IMR-90 (cell line): Measurements from ENCODE around the gene ATPAF2. TPM values are rescaled to one million over a fixed set of nuclear protein-coding genes. Genes with fewer than 3 reads are reported as not detected.

Experiments used
- ATAC-seq: fragments of 200-7000 bp; cut with Tn5 transposase; 2 replicates; pipeline ENCODE4 v1.9.1; 2020; ENCODE audit warnings: low read depth, mild to moderate bottlenecking, moderate library complexity
- BruUV-seq: library from RNA; stranded (reverse); fragments of 400-500 nt; replicated peaks from 2 replicates; lab custom pipeline; 2021; lab: Mats Ljungman, UMichigan
- CTCF ChIA-PET: fragments of 300-600 bp; formaldehyde crosslinking; extraction: SDS; loops from one replicate; lab custom pipeline; 2021; ENCODE audit warnings: antibody characterized with exemption; lab: Yijun Ruan, JAX
- POLR2A ChIA-PET: fragments of 300-600 bp; sonication (Branson Sonifier 250); formaldehyde crosslinking; loops from one replicate; lab custom pipeline; 2022; ENCODE audit warnings: antibody characterized with exemption; ENCODE audit not compliant: unreplicated experiment; lab: Charles Lee
- DNase-seq: peaks from one replicate; pipeline ENCODE4 v3.0.0; 2013
- H2AFZ ChIP-seq: replicated peaks from 2 replicates; pipeline ENCODE3; 2013; ENCODE audit warnings: low read length, mild to moderate bottlenecking; ENCODE audit not compliant: poor library complexity
- H2AK5ac ChIP-seq: 2 replicates; pipeline ENCODE4 v1.6.1; 2013; ENCODE audit warnings: low read depth, low read length, inconsistent platforms
- H2AK9ac ChIP-seq: replicated peaks from 2 replicates; pipeline ENCODE3; 2013; ENCODE audit warnings: mild to moderate bottlenecking, low read depth, low read length, moderate library complexity; ENCODE audit not compliant: poor library complexity
- H2BK120ac ChIP-seq: 2 replicates; pipeline ENCODE4 v1.6.1; 2013; ENCODE audit warnings: low read depth, low read length, inconsistent platforms
- H2BK15ac ChIP-seq: 3 replicates; pipeline ENCODE4 v1.6.1; 2013; ENCODE audit warnings: low read depth, low read length, inconsistent platforms
- H2BK20ac ChIP-seq: 2 replicates; pipeline ENCODE4 v1.6.1; 2013; ENCODE audit warnings: low read depth, mild to moderate bottlenecking, inconsistent platforms, low read length, moderate library complexity
- H2BK5ac ChIP-seq: 2 replicates; pipeline ENCODE4 v1.6.1; 2013; ENCODE audit warnings: mild to moderate bottlenecking, low read depth, low read length, inconsistent platforms; ENCODE audit not compliant: poor library complexity, severe bottlenecking
- H3K14ac ChIP-seq: replicated peaks from 2 replicates; pipeline ENCODE4 v1.6.1; 2013; ENCODE audit warnings: low read depth, low read length, inconsistent platforms
- H3K18ac ChIP-seq: 2 replicates; pipeline ENCODE4 v1.6.1; 2013; ENCODE audit warnings: low read depth, low read length, control low read depth
- H3K23ac ChIP-seq: 2 replicates; pipeline ENCODE4 v1.6.1; 2013; ENCODE audit warnings: low read depth, low read length, inconsistent platforms
- H3K27ac ChIP-seq: 2 replicates; pipeline ENCODE4 v1.5.1; 2013; ENCODE audit warnings: mild to moderate bottlenecking, control low read depth, low read length; ENCODE audit not compliant: insufficient read depth
- H3K27me3 ChIP-seq: 2 replicates; pipeline ENCODE4 v1.6.1; 2013; ENCODE audit warnings: low read length; ENCODE audit not compliant: control insufficient read depth, insufficient read depth
- H3K36me3 ChIP-seq: 2 replicates; pipeline ENCODE4 v1.6.1; 2013; ENCODE audit warnings: low read length, mixed read lengths; ENCODE audit not compliant: control insufficient read depth, insufficient read depth
- H3K4ac ChIP-seq: 2 replicates; pipeline ENCODE4 v1.6.1; 2013; ENCODE audit warnings: low read depth, low read length, inconsistent platforms
- H3K4me1 ChIP-seq: 2 replicates; pipeline ENCODE4 v1.6.1; 2013; ENCODE audit warnings: low read length, mixed read lengths; ENCODE audit not compliant: control insufficient read depth, insufficient read depth
- H3K4me2 ChIP-seq: 2 replicates; pipeline ENCODE4 v1.6.1; 2013; ENCODE audit warnings: low read depth, mild to moderate bottlenecking, control low read depth, low read length, moderate library complexity
- H3K4me3 ChIP-seq: 2 replicates; pipeline ENCODE4 v1.5.1; 2013; ENCODE audit warnings: low read depth, mild to moderate bottlenecking, control low read depth, low read length, moderate library complexity; ENCODE audit not compliant: insufficient read depth
- H3K56ac ChIP-seq: 2 replicates; pipeline ENCODE4 v1.6.1; 2013; ENCODE audit warnings: low read length, inconsistent platforms; ENCODE audit not compliant: insufficient read depth; ENCODE audit errors: extremely low read depth
- H3K79me1 ChIP-seq, 2 experiments: 2 replicates each; pipeline ENCODE4 v1.6.1; 2013; ENCODE audit warnings: low read length in 2 of 2, inconsistent platforms in 1 of 2, low read depth in 1 of 2
- H3K9ac ChIP-seq: 2 replicates; pipeline ENCODE4 v1.6.1; 2013; ENCODE audit warnings: low read depth, low read length, control low read depth
- H3K9me1 ChIP-seq: 2 replicates; pipeline ENCODE4 v1.6.1; 2013; ENCODE audit warnings: low read length, inconsistent platforms; ENCODE audit not compliant: insufficient read depth
- H3K9me3 ChIP-seq: 2 replicates; pipeline ENCODE4 v1.6.1; 2013; ENCODE audit warnings: low read length; ENCODE audit not compliant: control insufficient read depth, insufficient read depth
- H4K20me1 ChIP-seq: 2 replicates; pipeline ENCODE4 v1.6.1; 2013; ENCODE audit warnings: low read length, inconsistent platforms; ENCODE audit not compliant: insufficient read depth
- H4K5ac ChIP-seq: 2 replicates; pipeline ENCODE4 v1.6.1; 2013; ENCODE audit warnings: mild to moderate bottlenecking, low read depth, low read length, control low read depth
- H4K8ac ChIP-seq, 2 experiments: 2 replicates each; pipeline ENCODE4 v1.6.1; 2013; ENCODE audit warnings: low read depth in 2 of 2, low read length in 2 of 2, control low read depth in 1 of 2, inconsistent platforms in 1 of 2
- H4K91ac ChIP-seq: 2 replicates; pipeline ENCODE4 v1.6.1; 2013; ENCODE audit warnings: low read depth, low read length, inconsistent platforms; ENCODE audit not compliant: insufficient read depth
- BHLHE40 ChIP-seq: fragments of 150-350 bp; IDR thresholded peaks from 2 replicates; pipeline ENCODE4 v1.6.1; 2016; ENCODE audit warnings: mild to moderate bottlenecking, low read depth, low read length
- CHD1 ChIP-seq: IDR thresholded peaks from 2 replicates; pipeline ENCODE4 v1.6.1; 2012; ENCODE audit warnings: low read depth, low read length, improper control_type of control experiment
- CTCF ChIP-seq: conservative IDR thresholded peaks from 2 replicates; pipeline ENCODE4 v1.5.1; 2012; ENCODE audit warnings: mild to moderate bottlenecking, low read depth, low read length, improper control_type of control experiment
- FOS ChIP-seq: fragments of 150-350 bp; IDR thresholded peaks from 2 replicates; pipeline ENCODE4 v1.6.1; 2016; ENCODE audit warnings: low read depth, low read length
- MAZ ChIP-seq: IDR thresholded peaks from 2 replicates; pipeline ENCODE4 v1.6.1; 2012; ENCODE audit warnings: low read depth, mild to moderate bottlenecking, low read length, improper control_type of control experiment, moderate library complexity, borderline replicate concordance
- NFE2L2 ChIP-seq: fragments of 150-350 bp; IDR thresholded peaks from 2 replicates; pipeline ENCODE4 v1.6.1; 2016; ENCODE audit warnings: low read depth, mild to moderate bottlenecking, low read length
- POLR2A ChIP-seq: IDR thresholded peaks from 2 replicates; pipeline ENCODE4 v1.6.1; 2012; ENCODE audit warnings: mild to moderate bottlenecking, low read depth, low read length
- RAD21 ChIP-seq: IDR thresholded peaks from 2 replicates; pipeline ENCODE4 v1.6.1; 2012; ENCODE audit warnings: low read length, improper control_type of control experiment
- RCOR1 ChIP-seq: IDR thresholded peaks from 2 replicates; pipeline ENCODE4 v1.6.1; 2012; ENCODE audit warnings: mild to moderate bottlenecking, low read length, improper control_type of control experiment; ENCODE audit not compliant: insufficient replicate concordance
- RFX5 ChIP-seq: IDR thresholded peaks from 2 replicates; pipeline ENCODE4 v1.8.0; 2012; ENCODE audit warnings: low read depth, mild to moderate bottlenecking, low read length, moderate library complexity
- SMC3 ChIP-seq: fragments of 150-350 bp; IDR thresholded peaks from 2 replicates; pipeline ENCODE4 v1.6.1; 2016; ENCODE audit warnings: low read depth, mild to moderate bottlenecking, antibody characterized with exemption, low read length, moderate library complexity
- WGBS, 2 experiments: methylation state at CpG; one replicate each; pipeline versions ENCODE4 v1.1.5 to v1.1.7; 2013; ENCODE audit warnings: missing lambda C conversion rate in 2 of 2; ENCODE audit not compliant: insufficient read length in 1 of 2; ENCODE audit errors: extremely low coverage in 2 of 2; 5-methylcytosine and 5-hydroxymethylcytosine counted together
- dilution Hi-C: fragments of 300-500 bp; cut with HindIII; formaldehyde crosslinking; loops from one replicate; pipeline ENCODE4 v1.14.3; 2018; ENCODE audit warnings: low sequenced_read_pairs; ENCODE audit not compliant: unreplicated experiment
- in situ Hi-C: fragments of 300-500 bp; cut with MboI; formaldehyde crosslinking; loops from 3 replicates; pipeline ENCODE4 v1.14.3; 2019; ENCODE audit warnings: low sequenced_read_pairs, inconsistent platforms, mixed read lengths
- intact Hi-C: fragments of 100-400 bp; cut with micrococcal nuclease; formaldehyde crosslinking; loops from 2 replicates; pipeline ENCODE4 v1.10.0; 2022
- polyA plus RNA-seq, 3 experiments: library from polyadenylated mRNA; depleted of rRNA; stranded (reverse); fragments of >200 nt; gene quantifications; 2 replicates each; pipeline ENCODE4 v1.2.3, GENCODE V29; 2012; ENCODE audit warnings: low replicate concordance in 1 of 3
- total RNA-seq: library from RNA; depleted of rRNA; stranded (reverse); fragments of >200 nt; gene quantifications from 2 replicates; pipeline ENCODE4 v1.2.3, GENCODE V29; 2012
- TF ChIP-seq, protein P1 (sequence below): fragments of 150-350 bp; IDR thresholded peaks from 2 replicates; pipeline ENCODE4 v1.6.1; 2016; ENCODE audit warnings: low read depth, mild to moderate bottlenecking, low read length, moderate library complexity, borderline replicate concordance
- TF ChIP-seq, protein P2 (sequence below): fragments of 150-350 bp; IDR thresholded peaks from 2 replicates; pipeline ENCODE4 v1.6.1; 2017; ENCODE audit warnings: mild to moderate bottlenecking, antibody characterized with exemption, low read length, low read depth

The ATPAF2 gene
- total and polyA plus RNA-seq, 2 of the 4 experiments (the other 2 are of a cell fraction), result 19.5 to 27.6 TPM

DNA sequence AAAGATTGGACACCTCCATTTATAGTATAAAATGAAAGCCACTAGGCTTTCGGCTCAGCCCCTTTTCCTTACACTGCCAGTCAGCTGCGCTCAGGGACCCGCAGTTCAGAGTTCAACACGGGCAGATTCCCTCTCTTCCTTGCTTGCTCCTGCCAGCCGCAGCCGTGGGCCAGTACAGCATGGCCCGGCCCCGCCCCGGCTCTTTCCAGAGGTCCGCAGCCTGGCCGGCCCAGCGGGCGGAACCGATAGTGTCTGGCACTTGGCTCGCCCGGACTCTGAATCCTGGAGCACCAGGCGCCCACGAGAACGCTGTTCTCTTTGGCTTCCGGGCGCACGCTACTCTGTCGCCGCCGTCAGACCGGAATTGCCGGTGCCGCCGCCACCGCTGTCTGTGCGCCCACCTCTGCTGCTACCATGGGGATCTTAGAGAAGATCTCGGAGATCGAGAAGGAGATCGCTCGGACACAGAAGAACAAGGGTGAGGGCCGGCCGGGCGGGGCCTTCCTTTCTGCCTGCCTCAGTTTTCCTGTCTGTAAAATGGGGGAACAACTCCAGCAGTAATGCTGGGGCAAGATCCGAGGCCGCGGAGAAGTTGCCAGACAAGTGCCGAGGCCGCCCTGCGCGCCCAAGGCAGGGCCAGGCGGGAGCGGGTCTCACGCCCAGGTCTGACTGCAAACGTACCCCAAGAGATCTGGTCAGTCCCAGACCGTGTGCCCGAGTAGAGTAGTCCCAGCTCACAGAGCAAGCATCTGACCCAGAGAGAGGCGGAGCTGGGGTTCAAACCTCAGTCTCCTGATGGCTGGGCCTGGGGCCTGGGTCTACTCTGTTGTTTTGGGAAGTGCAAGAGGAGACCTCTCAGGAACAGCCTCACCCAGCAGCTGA lies 48.9 kb upstream of the ATPAF2 start, which contains the start of gene DRG2:
DRG2 (plus strand) TSS at position 339 of the 882 bp plus-strand sequence; CDS start at position 415, 76 bp downstream.
- peak within 1 kb of the TSS; percentile 52 for H3K27ac ChIP-seq
- peak within 1 kb of the TSS; percentile 96 for H3K4me2 ChIP-seq
- in situ Hi-C loops (no loop called here), intact Hi-C loops (no loop called here), dilution Hi-C loops (no loop called here)
- H3K36me3 ChIP-seq, result peaks cover 3% of the 10 kb centered on the region
- peak within 1 kb of the TSS; percentile 57 for H2BK5ac ChIP-seq
- peak; percentile 98 for ATAC-seq
- peak within 1 kb of the TSS; percentile 86 for H3K4ac ChIP-seq
- peaks cover 7% of the 10 kb centered on the region for H3K4me1 ChIP-seq
- H4K91ac ChIP-seq, result peak within 1 kb of the TSS; percentile 95
- peaks cover 8% of the 10 kb centered on the region; the same call in 1 of the 2 replicates for H3K9me1 ChIP-seq
- no peak within 1 kb of the TSS for H2BK15ac ChIP-seq
- H2AFZ ChIP-seq, result peak within 1 kb of the TSS; percentile 92
- peak within 1 kb of the TSS; percentile 94 for H2AK9ac ChIP-seq
- H4K5ac ChIP-seq, result peak within 1 kb of the TSS; percentile 95
- BruUV-seq, result no TSS peak
- peak within 1 kb of the TSS; percentile 84 to 98 for H4K8ac ChIP-seq
- CTCF ChIA-PET, result no interaction called here
- peak within 1 kb of the TSS; percentile 69 for H3K18ac ChIP-seq
- peaks cover 19 to 41% of the 10 kb centered on the region in 2 experiments for H3K79me1 ChIP-seq
- H2BK20ac ChIP-seq, result no peak within 1 kb of the TSS
- H2BK120ac ChIP-seq, result peak within 1 kb of the TSS; percentile 36; the same call in 1 of the 2 replicates
- 1% methylated on average over 27 of the region's 52 CpGs; no CpG with 5 or more reads in 1 of the 2 experiments for WGBS, 2 experiments
- H3K27me3 ChIP-seq, result no peaks in the 10 kb centered on the region
- H2AK5ac ChIP-seq, result peak within 1 kb of the TSS; percentile 93
- no peaks in the 10 kb centered on the region for H3K9me3 ChIP-seq
- DNase-seq, result peak; percentile 89
- POLR2A ChIA-PET, result no interaction called here
- peak within 1 kb of the TSS; percentile 73 for H3K9ac ChIP-seq
- peak within 1 kb of the TSS; percentile 52; the same call in 1 of the 2 replicates for H3K56ac ChIP-seq
- peak within 1 kb of the TSS; percentile 86 for H3K23ac ChIP-seq
- H3K4me3 ChIP-seq, result peak within 1 kb of the TSS; percentile 78
- peaks cover 7% of the 10 kb centered on the region; the same call in 1 of the 2 replicates for H4K20me1 ChIP-seq
- H3K14ac ChIP-seq, result peak within 1 kb of the TSS; percentile 86
- peak; percentile 92 for TF ChIP-seq MAZ
- peak; percentile 98 for TF ChIP-seq RCOR1
- TF ChIP-seq NFE2L2, result peak; percentile 15; the same call in 1 of the 2 replicates
- peak; percentile 29; the same call in 1 of the 2 replicates for TF ChIP-seq RAD21
- peak; percentile 25 for TF ChIP-seq SMC3
- no peak for TF ChIP-seq BHLHE40
- TF ChIP-seq, protein P1, sequence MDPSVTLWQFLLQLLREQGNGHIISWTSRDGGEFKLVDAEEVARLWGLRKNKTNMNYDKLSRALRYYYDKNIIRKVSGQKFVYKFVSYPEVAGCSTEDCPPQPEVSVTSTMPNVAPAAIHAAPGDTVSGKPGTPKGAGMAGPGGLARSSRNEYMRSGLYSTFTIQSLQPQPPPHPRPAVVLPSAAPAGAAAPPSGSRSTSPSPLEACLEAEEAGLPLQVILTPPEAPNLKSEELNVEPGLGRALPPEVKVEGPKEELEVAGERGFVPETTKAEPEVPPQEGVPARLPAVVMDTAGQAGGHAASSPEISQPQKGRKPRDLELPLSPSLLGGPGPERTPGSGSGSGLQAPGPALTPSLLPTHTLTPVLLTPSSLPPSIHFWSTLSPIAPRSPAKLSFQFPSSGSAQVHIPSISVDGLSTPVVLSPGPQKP, result no peak
- TF ChIP-seq RFX5, result no peak
- peak; percentile 69; the same call in 1 of the 2 replicates for TF ChIP-seq CHD1
- TF ChIP-seq POLR2A, result peak; percentile 84
- TF ChIP-seq, protein P2, sequence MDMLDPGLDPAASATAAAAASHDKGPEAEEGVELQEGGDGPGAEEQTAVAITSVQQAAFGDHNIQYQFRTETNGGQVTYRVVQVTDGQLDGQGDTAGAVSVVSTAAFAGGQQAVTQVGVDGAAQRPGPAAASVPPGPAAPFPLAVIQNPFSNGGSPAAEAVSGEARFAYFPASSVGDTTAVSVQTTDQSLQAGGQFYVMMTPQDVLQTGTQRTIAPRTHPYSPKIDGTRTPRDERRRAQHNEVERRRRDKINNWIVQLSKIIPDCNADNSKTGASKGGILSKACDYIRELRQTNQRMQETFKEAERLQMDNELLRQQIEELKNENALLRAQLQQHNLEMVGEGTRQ, result no peak
- peak; percentile 27; the same call in 1 of the 2 replicates for TF ChIP-seq FOS
- TF ChIP-seq CTCF, result 0 out of 2 replicates have a peak, but pooled peaks have one; percentile 23
